Testis (tissue), 2 donors: ENCODE measurements around the gene CCDC158.

Experiments used
- CTCF ChIP-seq, 3 experiments: fragments of 450-650 bp in 2 of 3; fragments of 200-600 bp in 1 of 3; sonication (generic) in 1 of 3; IDR thresholded peaks; one replicate each; pipeline ENCODE4 v1.5.1; 2016 to 2019; ENCODE audit warnings: antibody characterized with exemption in 3 of 3, mild to moderate bottlenecking in 2 of 3, moderate library complexity in 1 of 3
- POLR2A ChIP-seq: fragments of 450-650 bp; IDR thresholded peaks from one replicate; pipeline ENCODE4 v1.6.1; 2017; ENCODE audit warnings: antibody characterized with exemption, mild to moderate bottlenecking, moderate library complexity

GRCh38 chr4:76342803-76343202 lies 78.1 kb downstream of the CCDC158 start:
- TF ChIP-seq POLR2A, result no peak
- TF ChIP-seq CTCF (IDR thresholded peaks at IDR 0.05), result no peak
